T-cell (primary cell): ENCODE results near the gene ZNF716. TPM values are rescaled to one million over a fixed set of nuclear protein-coding genes. Genes with fewer than 3 reads are reported as not detected.
"Not testable (repeated sequence)": the region's sequence is repeated elsewhere in the genome, so short reads cannot be mapped to it uniquely, and the experiment has no call there.

Experiments used
- ATAC-seq, 4 experiments: fragments of 200-7000 bp in 3 of 4; fragments of 150-1000 bp in 1 of 4; cut with Tn5 transposase; replicated peaks in 1 of 4; 1 replicate in 3 of 4; 2 replicates in 1 of 4; pipeline ENCODE4 v1.10.0; 2021; ENCODE audit warnings: moderate library complexity in 3 of 4, mild to moderate bottlenecking in 2 of 4, moderate number of reproducible peaks in 1 of 4
- CTCF ChIA-PET, 2 donors: fragments of 300-600 bp; sonication (Branson Sonifier 250); formaldehyde crosslinking; loops; one replicate each; lab custom pipeline; 2022; ENCODE audit warnings: antibody characterized with exemption in 2 of 2; lab: Charles Lee
- POLR2A ChIA-PET, 2 donors: fragments of 300-600 bp; sonication (Branson Sonifier 250); formaldehyde crosslinking; loops; one replicate each; lab custom pipeline; 2022; ENCODE audit warnings: antibody characterized with exemption in 2 of 2; lab: Charles Lee
- DNase-seq, 35 experiments: peaks; one replicate each; pipeline versions ENCODE4 v3.0.0 to v3.0.0-alpha.2; 2013 to 2023
- H3K27ac ChIP-seq: one replicate; pipeline ENCODE4 v1.5.1; 2013; ENCODE audit warnings: low read length
- H3K27me3 ChIP-seq, 2 experiments: replicated peaks in 1 of 2; 1 replicate in 1 of 2; 2 replicates in 1 of 2; pipeline versions ENCODE4 v1.6.1 to v1.7.0; 2013; ENCODE audit warnings: low read length in 1 of 2, mixed read lengths in 1 of 2; ENCODE audit not compliant: control insufficient read depth in 2 of 2, insufficient read depth in 2 of 2; ENCODE audit errors: extremely low read depth in 1 of 2
- H3K36me3 ChIP-seq, 2 donors: 1 replicate in 1 of 2; 2 replicates in 1 of 2; pipeline versions ENCODE4 v1.6.1 to v1.7.0; 2013; ENCODE audit warnings: low read length in 1 of 2; ENCODE audit not compliant: control insufficient read depth in 2 of 2, insufficient read depth in 1 of 2; ENCODE audit errors: extremely low read depth in 1 of 2
- H3K4me1 ChIP-seq, 2 experiments: 1 replicate in 1 of 2; 2 replicates in 1 of 2; pipeline versions ENCODE4 v1.6.1 to v1.7.0; 2013; ENCODE audit warnings: low read length in 2 of 2, mixed read lengths in 1 of 2; ENCODE audit not compliant: insufficient read depth in 2 of 2, control insufficient read depth in 1 of 2; ENCODE audit errors: extremely low read depth in 1 of 2
- H3K4me3 ChIP-seq, 2 donors: 1 replicate in 1 of 2; 2 replicates in 1 of 2; pipeline versions ENCODE4 v1.5.1 to v1.7.0; 2013; ENCODE audit warnings: mild to moderate bottlenecking in 2 of 2, low read length in 1 of 2, moderate library complexity in 1 of 2; ENCODE audit not compliant: control insufficient read depth in 1 of 2; ENCODE audit errors: extremely low read depth in 1 of 2
- H3K9me3 ChIP-seq: 2 replicates; pipeline ENCODE4 v1.7.0; 2013
- H3K27ac Mint-ChIP-seq, 2 donors: one replicate each; pipeline ENCODE4 v1.8.0; 2020 to 2021; ENCODE audit warnings: mild to moderate bottlenecking in 2 of 2, mixed read lengths in 2 of 2
- H3K27me3 Mint-ChIP-seq, 2 donors: one replicate each; pipeline ENCODE4 v1.8.0; 2021 to 2022; ENCODE audit warnings: mixed read lengths in 2 of 2
- H3K36me3 Mint-ChIP-seq: one replicate; pipeline ENCODE4 v1.8.0; 2021; ENCODE audit warnings: mixed read lengths
- H3K4me1 Mint-ChIP-seq, 3 donors: one replicate each; pipeline ENCODE4 v1.8.0; 2020 to 2022; ENCODE audit warnings: mixed read lengths in 3 of 3, mild to moderate bottlenecking in 1 of 3
- H3K4me3 Mint-ChIP-seq, 3 donors: one replicate each; pipeline ENCODE4 v1.8.0; 2020 to 2022; ENCODE audit warnings: mild to moderate bottlenecking in 3 of 3, mixed read lengths in 3 of 3, moderate library complexity in 3 of 3
- H3K9me3 Mint-ChIP-seq, 3 donors: one replicate each; pipeline ENCODE4 v1.8.0; 2020 to 2022; ENCODE audit warnings: mixed read lengths in 3 of 3
- WGBS: methylation state at CpG from one replicate; pipeline ENCODE4 v1.1.5; 2013; ENCODE audit warnings: missing lambda C conversion rate; ENCODE audit not compliant: insufficient coverage; 5-methylcytosine and 5-hydroxymethylcytosine counted together
- total RNA-seq, 35 experiments: library from RNA in 6 of 35; stranded (reverse) in 6 of 35; fragments of 120-200 nt in 1 of 35; gene quantifications; one replicate each; pipeline versions ENCODE4 v1.2.1 to v1.2.4 and lab custom pipeline; 2013 to 2026

Gene ZNF716
- total RNA-seq, 5 donors from 2014 or later (not counting 1 experiment from before 2014, with no cell fraction given): not detected

DNA sequence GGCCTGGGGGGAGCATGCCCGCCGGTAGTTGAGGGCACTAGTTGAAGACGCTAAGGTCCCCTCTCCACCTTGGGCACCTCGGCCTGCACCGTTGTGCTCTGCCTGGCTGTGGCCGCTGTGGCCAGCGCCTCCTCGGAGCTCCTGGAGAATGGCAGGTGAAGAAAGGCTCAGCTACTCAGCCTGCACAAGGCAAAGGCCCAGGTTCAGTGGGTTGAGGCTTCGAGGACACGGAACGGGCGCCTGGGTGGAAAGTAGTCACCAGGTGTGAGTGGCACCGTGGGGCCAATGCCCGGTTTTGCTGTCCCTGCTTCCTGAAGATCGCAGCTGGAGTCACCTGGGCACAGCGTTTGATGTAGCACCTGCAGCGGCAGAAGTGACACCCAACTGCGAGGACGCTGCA, 12.4 kb upstream of the ZNF716 start:
- 88% methylated on average over 19 of the region's 19 CpGs for WGBS
- Mint-ChIP-seq H3K27me3 (no peaks in the 10 kb centered on the region), H3K27ac (no peak overlapping the region), H3K4me1 (no peaks in the 10 kb centered on the region), H3K4me3 (no peak overlapping the region), H3K36me3 (no peaks in the 10 kb centered on the region), H3K9me3 (peaks cover 12 to 22% (median 19%) of the 10 kb centered on the region in 3 donors)
- Histone ChIP-seq H3K4me3 (no peak overlapping the region), H3K36me3 (no peaks in the 10 kb centered on the region), H3K27me3 (no peaks in the 10 kb centered on the region), H3K9me3 (no peaks in the 10 kb centered on the region), H3K27ac (no peak overlapping the region), H3K4me1 (no peaks in the 10 kb centered on the region)
- ChIA-PET CTCF (no interaction called here), POLR2A (no interaction called here)
- DNase-seq: no peak
- ATAC-seq: no peak

DNA sequence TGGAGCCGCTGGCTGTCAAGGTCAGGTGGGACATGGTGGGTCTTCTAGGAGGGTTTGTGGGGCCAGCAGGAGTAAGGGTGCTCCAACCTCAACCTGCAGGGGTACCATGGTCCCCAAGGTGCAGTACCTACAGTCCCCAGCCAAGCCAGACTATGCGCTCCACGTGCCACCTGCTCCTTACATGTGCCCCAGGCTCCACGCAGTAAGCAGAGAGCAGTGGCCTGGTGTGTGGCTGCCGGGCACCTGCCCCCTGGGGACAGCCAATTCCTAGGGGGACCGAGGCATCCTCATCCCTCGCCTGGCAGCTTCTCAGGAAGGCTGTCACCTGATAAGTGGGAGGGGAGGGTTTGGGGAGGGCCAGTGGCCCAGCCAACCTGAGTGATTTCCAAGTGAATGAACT, 11.7 kb upstream of the ZNF716 start:
- Mint-ChIP-seq H3K27ac (no peak overlapping the region), H3K4me1 (no peaks in the 10 kb centered on the region), H3K36me3 (no peaks in the 10 kb centered on the region), H3K9me3 (peaks cover 10 to 21% (median 21%) of the 10 kb centered on the region in 3 donors), H3K4me3 (no peak overlapping the region), H3K27me3 (no peaks in the 10 kb centered on the region)
- WGBS: 90% methylated on average over 5 of the region's 7 CpGs
- Histone ChIP-seq H3K4me3 (no peak overlapping the region), H3K27ac (no peak overlapping the region), H3K4me1 (no peaks in the 10 kb centered on the region), H3K9me3 (no peaks in the 10 kb centered on the region), H3K36me3 (no peaks in the 10 kb centered on the region), H3K27me3 (no peaks in the 10 kb centered on the region)
- no peak for ATAC-seq
- CTCF ChIA-PET: no interaction called here
- DNase-seq: no peak
- POLR2A ChIA-PET: no interaction called here

- Mint-ChIP-seq H3K36me3 (no peaks in the 10 kb centered on the region), H3K9me3 (peaks cover 5 to 25% (median 23%) of the 10 kb centered on the region in 3 donors), H3K27me3 (no peaks in the 10 kb centered on the region), H3K27ac (no peak overlapping the region), H3K4me1 (no peaks in the 10 kb centered on the region), H3K4me3 (no peak overlapping the region)
- Histone ChIP-seq H3K27me3 (no peaks in the 10 kb centered on the region), H3K27ac (no peak overlapping the region), H3K9me3 (no peaks in the 10 kb centered on the region), H3K36me3 (no peaks in the 10 kb centered on the region), H3K4me1 (no peaks in the 10 kb centered on the region), H3K4me3 (no peak overlapping the region)
- CTCF ChIA-PET: no interaction called here
- POLR2A ChIA-PET: no interaction called here
- DNase-seq (no peak), ATAC-seq (no peak)
Measured at GRCh38 chr7:57443567-57443966, 6.4 kb upstream of the ZNF716 start.

- H3K36me3 ChIP-seq, POLR2A ChIA-PET, H3K4me3 ChIP-seq, H3K27me3 Mint-ChIP-seq, H3K4me1 Mint-ChIP-seq, H3K27me3 ChIP-seq, H3K27ac Mint-ChIP-seq, ATAC-seq, DNase-seq, H3K27ac ChIP-seq, CTCF ChIA-PET, H3K9me3 ChIP-seq, H3K4me1 ChIP-seq, H3K4me3 Mint-ChIP-seq: not testable (repeated sequence)
- Mint-ChIP-seq H3K9me3 (peaks cover 16 to 54% (median 46%) of the 10 kb centered on the region in 3 donors), H3K36me3 (peaks cover 10% of the 10 kb centered on the region)
- WGBS: no CpG with 5 or more reads among the region's 3 CpGs
Measured at GRCh38 chr7:57469186-57469828, 19.3 kb downstream of the ZNF716 start.

GRCh38 chr7:57480304-57480703, 30.3 kb downstream of the ZNF716 start:
- POLR2A ChIA-PET, DNase-seq, H3K36me3 ChIP-seq, H3K4me3 ChIP-seq, H3K4me1 Mint-ChIP-seq, CTCF ChIA-PET, H3K36me3 Mint-ChIP-seq, H3K27ac Mint-ChIP-seq, ATAC-seq, H3K4me3 Mint-ChIP-seq, H3K9me3 ChIP-seq, H3K27ac ChIP-seq, H3K4me1 ChIP-seq, H3K27me3 Mint-ChIP-seq, H3K27me3 ChIP-seq: not testable (repeated sequence)
- H3K9me3 Mint-ChIP-seq: peaks cover 5 to 31% (median 21%) of the 10 kb centered on the region in 3 donors

- not testable (repeated sequence) for H3K36me3 Mint-ChIP-seq, H3K4me1 Mint-ChIP-seq
Measured at GRCh38 chr7:57485022-57485421, 35.0 kb downstream of the ZNF716 start.

GRCh38 chr7:57487957-57488356, 38.0 kb downstream of the ZNF716 start:
- Mint-ChIP-seq H3K36me3 (no peaks in the 10 kb centered on the region), H3K4me1 (no peaks in the 10 kb centered on the region), H3K4me3 (no peak overlapping the region), H3K9me3 (peaks cover 4 to 9% (median 8%) of the 10 kb centered on the region in 3 donors), H3K27me3 (no peaks in the 10 kb centered on the region), H3K27ac (no peak overlapping the region)
- ChIA-PET CTCF (no interaction called here), POLR2A (no interaction called here)
- DNase-seq (no peak), ATAC-seq (no peak)
- H3K9me3 ChIP-seq: peaks cover 8% of the 10 kb centered on the region
- H3K27me3 ChIP-seq: no peaks in the 10 kb centered on the region
- H3K4me1 ChIP-seq: no peaks in the 10 kb centered on the region
- H3K36me3 ChIP-seq: no peaks in the 10 kb centered on the region
- no peak overlapping the region for H3K27ac ChIP-seq
- H3K4me3 ChIP-seq: no peak overlapping the region
- WGBS: 89% methylated on average over 13 of the region's 13 CpGs

More at GRCh38 chr7:57485022-57485421, 35.0 kb downstream of the ZNF716 start:
- ATAC-seq, H3K9me3 ChIP-seq, POLR2A ChIA-PET, H3K27me3 ChIP-seq, H3K27ac ChIP-seq, H3K4me3 Mint-ChIP-seq, CTCF ChIA-PET, H3K4me1 ChIP-seq, H3K4me3 ChIP-seq, H3K27me3 Mint-ChIP-seq, H3K36me3 ChIP-seq, H3K27ac Mint-ChIP-seq, DNase-seq: not testable (repeated sequence)
- H3K9me3 Mint-ChIP-seq: peaks cover 8 to 28% (median 17%) of the 10 kb centered on the region in 3 donors
- 90% methylated on average over 13 of the region's 21 CpGs for WGBS
